Endothelial cell of hepatic sinusoid (primary cell): ENCODE results near the gene AOX1.
"Not testable (repeated sequence)": the region's sequence is repeated elsewhere in the genome, so short reads cannot be mapped to it uniquely, and the experiment has no call there.

Experiments used
- in situ Hi-C: cut with HindIII; loops from 2 replicates; pipeline ENCODE4 v1.10.0; 2017; ENCODE audit warnings: low sequenced_read_pairs

The AOX1 gene

DNA sequence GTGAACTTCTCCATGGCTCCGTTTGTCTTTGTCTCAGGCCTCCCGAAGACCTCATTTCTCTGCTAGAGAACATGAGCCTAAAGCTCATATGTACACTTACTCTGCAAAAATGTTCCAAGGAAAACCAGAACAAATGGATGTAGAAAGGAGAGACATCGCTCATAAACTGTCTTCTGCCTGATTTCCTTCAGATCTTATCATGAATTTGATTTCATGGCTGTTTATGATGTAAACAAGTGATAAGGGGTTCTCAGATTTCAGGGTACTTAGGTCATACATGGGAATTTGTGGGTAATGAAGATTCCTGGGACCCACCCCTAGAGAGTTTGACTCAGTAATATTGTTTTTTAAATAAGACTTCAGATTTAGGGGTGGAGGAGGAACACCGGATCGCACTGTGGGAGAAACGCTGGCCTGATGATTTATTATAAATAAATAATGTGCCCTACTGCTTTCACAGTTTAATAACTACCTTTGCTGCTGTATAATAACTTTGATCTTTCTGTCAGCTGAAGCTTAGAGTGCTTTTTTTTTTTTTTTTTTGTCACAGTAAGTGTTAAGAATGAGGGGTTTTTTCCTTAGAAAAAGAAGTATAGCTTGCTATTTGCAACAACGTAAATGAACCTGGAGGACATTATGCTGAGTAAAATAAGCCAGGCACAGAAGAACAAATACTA is 14.9 kb downstream of the AOX1 start:
- in situ Hi-C loops, result no loop called here

DNA sequence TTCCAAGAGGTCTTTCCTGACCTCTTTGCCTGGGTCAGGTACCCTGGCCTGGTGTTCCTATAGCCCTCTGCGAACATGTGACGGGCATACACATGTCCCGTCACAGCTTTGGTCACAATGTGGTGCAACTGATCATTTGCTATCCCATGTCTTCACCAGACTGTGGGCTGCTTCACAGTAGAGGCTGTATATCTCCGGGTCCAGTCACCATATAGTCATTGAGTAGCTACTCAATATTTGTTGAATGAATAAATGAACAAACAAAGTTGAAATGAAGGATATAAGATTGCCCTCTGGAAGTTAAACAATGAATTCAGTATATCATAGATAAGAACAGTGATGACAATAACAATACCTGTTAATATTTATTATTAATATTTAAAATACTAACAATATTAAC is 16.8 kb downstream of the AOX1 start:
- in situ Hi-C loops, result no loop called here

DNA sequence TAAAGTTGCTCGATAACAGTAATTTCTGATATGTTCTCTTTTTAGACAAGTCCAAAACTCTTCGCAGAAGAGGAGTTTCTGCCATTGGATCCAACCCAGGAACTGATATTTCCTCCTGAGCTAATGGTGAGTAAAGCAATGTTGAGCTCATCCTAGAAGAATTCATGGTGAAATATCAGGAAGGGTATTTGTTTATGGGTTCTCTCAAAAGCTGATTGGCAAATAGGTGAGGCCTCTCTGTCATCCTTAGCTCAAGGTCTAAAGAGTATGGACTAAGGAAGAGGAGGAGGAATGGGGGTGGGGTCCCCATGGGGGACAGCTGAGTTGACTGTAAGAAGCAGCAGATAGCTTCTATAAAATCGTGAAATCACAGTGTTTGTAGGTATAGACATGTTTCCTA is 18.2 kb downstream of the AOX1 start:
- in situ Hi-C loops, result no loop called here

DNA sequence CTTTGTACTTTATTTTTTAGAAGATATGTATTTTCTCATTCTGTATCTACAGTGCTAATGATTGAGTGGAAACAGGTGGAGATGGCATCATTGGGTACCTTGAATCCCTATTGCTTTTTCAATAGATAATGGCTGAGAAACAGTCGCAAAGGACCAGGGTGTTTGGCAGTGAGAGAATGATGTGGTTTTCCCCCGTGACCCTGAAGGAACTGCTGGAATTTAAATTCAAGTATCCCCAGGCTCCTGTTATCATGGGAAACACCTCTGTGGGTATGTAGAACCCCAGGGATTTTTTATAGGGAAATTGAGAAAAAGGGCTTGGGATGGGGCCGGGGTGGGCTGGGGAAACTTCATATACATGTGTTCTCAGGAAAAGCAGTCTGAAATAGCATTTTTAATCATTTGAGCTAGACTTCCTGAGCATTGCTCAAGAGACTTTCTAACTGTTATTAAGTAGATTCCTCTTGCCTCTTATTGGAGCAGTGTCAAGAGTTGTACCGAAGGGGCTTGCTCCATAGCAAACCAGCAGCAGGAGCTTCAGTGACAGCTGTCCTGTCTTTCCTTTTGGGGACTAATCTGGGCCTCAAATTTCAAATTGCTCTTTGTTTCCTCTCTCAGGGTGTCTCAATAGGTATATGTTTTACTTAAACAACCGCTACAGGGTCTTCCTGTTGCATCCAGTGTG is 18.9 kb downstream of the AOX1 start:
- in situ Hi-C loops, result no loop called here

DNA sequence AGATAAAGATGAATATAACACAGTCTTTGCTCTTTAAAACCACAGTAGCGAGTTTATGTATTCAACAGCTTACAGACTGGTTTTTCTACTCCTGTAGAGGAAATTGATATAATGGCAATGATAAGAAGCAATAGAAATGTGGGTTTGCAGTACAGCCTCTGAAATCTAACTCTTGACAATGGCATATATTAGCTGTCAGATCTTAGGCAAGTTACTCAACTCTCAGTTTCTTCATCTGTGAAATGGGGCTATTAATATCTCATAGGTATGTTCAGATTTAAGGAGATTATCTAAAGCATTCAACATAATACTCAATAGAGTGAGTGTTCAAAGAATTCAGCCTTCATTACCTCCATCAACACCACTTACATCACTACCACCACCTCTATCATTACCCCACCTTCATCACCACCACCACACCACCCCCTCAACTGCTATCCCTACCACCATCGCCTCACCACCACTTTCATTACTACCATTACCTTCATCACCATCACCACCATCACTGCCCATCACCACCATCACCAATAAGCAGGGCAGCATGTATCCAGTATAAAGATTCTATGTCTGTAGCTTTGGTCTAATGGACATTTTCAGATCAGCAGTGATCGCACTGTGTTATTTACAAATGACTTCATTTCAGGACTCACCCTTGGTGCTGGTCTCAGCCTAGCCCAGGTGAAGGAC is 22.7 kb downstream of the AOX1 start:
- in situ Hi-C loops, result no loop called here

DNA sequence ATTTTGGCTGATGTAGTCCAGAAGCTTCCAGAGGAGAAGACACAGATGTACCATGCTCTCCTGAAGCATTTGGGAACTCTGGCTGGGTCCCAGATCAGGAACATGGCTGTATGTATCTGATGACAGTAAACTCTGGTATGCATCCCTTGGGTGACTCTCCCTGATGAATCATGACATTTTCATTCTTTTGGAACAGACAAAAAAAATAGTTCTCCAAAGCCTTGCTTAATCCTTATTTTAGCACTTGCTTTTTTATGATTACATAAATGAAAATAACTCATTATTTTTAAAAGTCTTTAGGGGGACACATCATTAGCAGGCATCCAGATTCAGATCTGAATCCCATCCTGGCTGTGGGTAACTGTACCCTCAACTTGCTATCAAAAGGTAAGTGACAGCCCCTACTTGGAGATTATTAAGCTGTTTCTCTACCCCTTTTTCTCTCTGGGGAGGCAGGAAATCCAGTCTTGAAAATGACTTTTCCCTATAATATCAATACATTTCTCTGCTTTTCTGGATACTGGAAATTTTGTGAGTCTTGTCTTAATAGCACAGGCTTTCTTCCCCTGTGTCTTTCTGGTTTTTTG is 23.3 kb downstream of the AOX1 start:
- in situ Hi-C loops, result no loop called here

DNA sequence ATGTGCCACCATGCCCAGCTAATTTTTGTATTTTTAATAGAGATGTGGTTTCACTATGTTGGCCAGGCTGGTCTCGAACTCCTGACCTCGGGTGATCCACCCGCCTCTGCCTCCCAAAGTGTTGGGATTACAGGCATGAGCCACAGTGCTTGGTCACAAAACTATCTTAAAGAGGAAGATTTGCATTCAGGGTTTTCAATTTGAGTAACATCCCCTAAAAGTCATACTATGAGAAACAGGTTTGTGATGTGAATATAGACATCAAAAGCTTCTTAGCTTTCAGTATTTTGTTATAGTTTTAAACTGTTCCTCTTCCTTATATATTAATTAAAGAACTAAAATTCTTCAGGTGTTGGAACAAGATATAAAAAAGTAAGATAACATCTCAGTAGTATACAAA is 24.4 kb downstream of the AOX1 start:
- in situ Hi-C loops, result not testable (repeated sequence)

DNA sequence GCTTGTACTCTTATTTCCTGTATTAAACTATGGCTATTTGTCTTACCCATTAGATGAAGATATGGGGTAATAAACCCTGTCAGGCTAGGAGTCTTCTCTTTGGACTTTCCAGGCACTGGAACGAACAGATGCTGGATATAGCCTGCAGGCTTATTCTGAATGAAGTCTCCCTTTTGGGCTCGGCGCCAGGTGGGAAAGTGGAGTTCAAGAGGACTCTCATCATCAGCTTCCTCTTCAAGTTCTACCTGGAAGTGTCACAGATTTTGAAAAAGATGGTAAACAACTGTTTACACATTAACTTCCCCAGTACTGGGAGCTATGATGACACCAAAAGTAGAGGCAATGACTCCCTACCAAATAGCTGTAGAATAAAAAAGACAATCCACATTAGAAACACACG is 27.9 kb downstream of the AOX1 start:
- in situ Hi-C loops, result no loop called here

DNA sequence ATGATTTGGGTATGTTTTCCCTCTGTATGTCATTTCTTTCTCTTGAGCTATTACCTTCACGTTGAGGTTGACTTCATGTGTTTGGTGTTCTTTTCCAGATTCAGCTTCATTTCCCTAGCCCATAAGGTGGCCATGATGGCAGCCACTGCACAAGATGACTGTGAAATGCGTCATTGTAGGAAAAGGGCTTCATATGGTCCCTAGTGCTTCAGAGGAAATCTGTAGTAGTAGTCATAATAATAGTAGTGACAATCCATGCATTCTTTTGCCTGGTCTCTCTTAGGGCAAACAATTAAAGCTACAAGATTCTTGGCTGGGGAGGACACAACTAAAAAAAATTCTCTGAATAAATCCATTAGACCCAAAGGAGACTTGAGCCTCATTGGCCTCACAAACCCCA is 28.4 kb downstream of the AOX1 start:
- in situ Hi-C loops, result no loop called here

DNA sequence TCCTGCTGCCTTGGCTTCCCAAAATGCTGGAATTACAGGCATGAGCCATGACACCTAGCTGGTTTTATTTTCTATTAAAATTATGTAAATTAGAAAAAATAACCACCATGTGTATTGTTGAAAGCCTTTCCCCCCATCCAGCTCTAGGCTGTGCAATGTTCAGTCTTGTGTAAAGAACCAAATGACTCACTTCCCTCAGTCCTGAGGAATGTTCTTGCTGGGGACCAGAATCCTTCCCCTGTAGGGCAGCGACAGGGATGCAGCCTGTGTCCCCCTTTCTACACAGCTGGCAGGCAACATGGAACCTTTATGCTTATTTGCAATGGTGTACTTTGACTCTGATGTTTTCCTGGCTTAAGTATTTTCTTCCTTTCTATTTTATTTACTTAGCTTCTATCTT is 29.4 kb downstream of the AOX1 start:
- in situ Hi-C loops, result no loop called here

DNA sequence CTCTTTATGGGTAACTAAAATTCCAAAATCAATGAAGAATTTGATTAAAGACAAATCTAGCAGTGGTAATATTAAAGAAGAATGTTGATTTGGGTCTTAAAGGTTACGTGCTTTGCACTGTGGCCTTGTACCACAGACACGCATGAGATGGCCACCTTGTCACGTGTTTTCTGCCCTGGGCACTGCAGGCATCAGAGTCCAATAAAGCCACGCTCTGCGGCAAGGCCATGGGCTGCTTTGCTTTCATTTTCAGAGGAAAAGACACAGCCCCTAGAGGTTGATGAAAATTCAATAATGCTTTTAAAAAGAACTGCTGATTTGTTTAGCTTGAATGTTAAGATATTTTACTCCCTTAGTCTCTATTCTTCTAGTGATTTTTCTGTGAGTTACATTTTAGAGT is 30.4 kb downstream of the AOX1 start:
- in situ Hi-C loops, result no loop called here

DNA sequence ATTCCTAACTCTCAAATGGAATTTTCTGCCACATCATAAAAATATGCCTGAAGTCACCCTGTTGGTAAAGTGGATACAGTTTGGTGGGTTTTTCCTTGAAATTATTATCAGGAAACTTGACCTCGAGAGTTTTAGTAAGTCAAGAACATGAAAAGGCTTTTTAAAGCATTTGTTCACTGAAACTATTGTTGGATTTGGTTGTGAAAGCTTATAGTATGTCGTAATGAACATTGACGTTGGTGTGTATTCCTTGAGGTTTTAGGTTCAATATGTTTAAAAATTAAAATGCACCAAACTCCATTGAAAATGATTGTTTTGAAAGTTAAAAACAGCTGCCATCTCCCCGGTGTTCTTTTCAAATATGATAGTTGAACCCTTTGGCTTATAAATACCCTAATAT is 30.8 kb downstream of the AOX1 start:
- in situ Hi-C loops, result no loop called here

DNA sequence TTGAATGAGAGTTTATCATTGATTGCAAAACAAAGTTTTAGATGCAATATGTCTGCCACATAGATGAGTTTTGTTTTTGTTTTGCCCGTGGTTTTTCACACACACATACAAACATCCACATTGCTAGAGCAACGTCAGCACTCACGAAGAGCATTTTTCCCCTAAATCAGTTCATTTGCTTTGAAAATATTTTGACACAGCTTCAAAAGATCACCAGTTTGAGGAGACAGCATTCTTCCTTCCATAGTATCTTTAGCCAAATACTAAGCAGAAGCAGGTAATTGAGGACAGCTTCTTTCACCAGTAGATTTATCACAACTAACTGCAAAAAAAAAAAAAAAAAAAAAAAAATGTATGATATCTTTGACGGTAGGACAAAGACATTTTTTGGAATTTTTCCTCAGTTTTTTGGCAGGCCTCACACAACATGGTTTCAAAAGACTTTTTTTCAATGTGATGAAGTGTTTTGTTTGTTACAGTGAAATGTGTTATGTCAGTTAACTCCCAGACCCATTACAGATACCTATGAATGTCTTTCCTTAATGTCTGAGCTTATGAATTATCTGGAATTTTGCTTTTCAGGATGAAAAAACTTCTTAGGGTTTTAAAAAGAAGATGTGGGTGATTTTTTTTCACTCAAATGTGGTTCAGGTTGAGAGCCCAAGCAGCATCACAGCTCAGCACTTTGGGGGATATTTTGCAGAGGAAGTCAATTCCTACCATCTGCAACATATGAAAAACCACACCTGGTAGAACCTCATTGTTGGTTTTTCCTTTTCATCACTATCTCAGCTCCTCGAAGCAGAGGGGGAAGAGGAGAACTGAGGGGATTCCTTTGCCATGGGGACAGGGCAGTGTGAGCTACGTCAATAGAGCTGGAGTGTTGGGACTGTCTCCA is 31.6 kb downstream of the AOX1 start:
- in situ Hi-C loops, result no loop called here

DNA sequence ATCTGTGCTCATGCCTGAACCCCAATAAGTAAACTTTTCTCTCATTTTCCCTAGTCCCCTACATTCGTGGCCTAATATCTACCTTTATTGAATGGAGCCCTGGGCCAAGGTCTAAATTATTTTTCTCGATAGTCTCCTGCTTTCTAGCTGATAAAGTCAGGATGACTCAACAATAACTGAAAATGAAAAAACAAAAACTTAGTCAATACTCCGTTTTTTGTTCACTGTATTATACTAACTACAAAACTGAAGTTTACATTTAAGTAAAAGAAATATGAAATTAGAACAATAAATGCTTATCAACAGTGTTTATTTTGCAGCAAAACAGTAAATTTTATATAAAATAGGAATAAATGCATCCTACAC is 32.2 kb downstream of the AOX1 start:
- in situ Hi-C loops, result no loop called here

DNA sequence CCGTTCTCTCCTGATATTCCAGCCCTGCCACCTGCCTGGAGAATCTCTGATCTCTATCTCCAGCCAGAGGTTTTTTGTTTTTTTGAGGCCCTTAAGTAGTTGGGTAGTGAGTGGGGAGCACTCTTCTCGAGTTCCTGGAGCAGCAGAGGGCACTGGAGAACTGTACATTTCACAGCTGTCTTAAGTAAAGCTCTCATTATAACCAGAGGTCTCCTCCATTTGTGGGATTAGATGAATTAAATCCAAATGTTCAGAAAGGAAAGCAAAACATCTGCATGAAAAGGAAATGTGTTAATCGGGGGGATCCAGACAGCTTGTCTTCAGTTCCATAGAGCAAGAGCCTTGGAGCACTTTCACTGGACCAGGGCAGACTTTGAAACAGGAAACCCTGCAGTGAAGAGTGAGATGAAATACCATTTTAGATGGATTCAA is 32.8 kb downstream of the AOX1 start:
- in situ Hi-C loops, result no loop called here

DNA sequence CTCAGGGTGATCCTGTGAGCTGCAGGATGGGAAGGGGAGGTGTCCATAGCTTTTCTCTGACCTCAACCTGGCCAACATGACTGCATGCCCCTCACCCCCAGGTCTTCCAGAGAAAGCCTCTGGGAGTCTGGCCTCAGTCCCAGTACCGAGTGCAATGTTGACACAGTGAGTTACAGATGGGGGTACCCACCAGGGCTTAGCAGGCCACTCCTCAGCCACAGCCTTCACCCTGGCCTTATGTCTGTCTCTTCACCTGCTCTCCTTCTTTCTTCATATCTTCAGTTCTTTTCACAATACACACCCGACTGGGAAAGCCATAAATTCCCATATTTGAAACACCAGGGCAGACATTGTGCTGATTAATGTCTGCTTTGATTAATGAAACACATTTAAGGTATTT is 33.5 kb downstream of the AOX1 start:
- in situ Hi-C loops, result no loop called here

DNA sequence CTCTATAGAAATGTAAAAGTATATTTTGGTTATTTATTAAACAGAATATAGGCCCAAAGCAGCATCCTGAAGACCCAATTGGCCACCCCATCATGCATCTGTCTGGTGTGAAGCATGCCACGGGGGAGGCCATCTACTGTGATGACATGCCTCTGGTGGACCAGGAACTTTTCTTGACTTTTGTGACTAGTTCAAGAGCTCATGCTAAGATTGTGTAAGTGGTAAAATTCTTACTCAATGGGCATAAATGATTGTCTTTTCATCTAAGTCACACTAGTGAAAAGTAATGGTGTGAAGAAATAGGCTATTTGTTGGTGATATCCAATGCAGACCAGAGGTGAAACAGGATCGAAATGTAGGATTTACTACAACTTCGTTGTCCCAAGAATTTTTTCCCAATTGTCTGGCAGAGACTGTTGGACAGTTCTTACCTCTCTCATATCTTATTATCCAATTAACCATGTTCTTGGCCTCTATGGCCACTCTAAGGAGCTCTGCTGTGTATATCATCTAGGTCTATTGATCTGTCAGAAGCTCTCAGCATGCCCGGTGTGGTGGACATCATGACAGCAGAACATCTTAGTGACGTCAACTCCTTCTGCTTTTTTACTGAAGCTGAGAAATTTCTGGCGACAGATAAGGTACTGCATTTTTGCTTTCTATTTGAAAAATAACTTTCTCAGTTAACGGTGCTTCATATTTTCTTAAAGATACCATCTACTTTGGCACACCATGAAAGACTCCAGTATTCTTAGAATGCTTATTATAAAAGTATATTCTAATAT is 35.0 kb downstream of the AOX1 start:
- in situ Hi-C loops, result no loop called here

DNA sequence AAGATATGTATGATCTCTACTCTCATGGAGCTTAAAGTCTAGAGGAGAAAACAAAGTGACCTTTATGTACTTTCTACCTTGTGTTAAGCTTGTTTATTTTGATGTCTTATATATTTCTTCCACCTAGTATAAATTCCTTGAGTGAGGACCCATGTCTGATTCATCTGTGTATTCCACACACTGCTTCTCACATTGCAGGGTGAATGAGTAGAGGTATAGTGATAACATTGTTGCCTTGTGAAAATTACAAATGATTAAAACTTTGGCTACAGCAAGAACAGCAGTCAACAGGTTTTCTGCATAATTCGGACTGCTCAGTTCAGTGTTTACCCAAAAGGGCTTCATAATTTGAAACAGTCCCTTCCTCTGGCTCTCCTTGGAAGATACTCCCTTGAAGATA is 36.3 kb downstream of the AOX1 start:
- in situ Hi-C loops, result no loop called here

DNA sequence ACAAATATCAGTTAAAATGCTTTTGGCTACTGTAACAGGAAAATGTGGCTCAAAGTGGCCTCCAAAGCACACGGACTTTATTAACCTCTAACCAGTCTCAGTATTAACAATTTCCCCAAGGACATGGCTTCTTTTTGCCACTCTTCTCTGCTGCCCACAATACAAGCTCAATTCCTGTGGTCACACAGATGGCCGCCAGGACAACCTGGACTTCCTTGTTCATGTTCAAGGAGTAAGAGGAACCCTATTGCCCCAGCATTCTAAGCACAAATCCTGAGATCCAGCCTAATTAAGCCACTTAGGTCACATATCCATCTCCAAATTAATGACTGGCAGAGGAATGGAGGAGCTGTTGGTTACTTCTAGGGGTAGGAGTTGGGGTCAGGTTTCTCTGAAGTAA is 38.2 kb downstream of the AOX1 start:
- in situ Hi-C loops, result no loop called here

DNA sequence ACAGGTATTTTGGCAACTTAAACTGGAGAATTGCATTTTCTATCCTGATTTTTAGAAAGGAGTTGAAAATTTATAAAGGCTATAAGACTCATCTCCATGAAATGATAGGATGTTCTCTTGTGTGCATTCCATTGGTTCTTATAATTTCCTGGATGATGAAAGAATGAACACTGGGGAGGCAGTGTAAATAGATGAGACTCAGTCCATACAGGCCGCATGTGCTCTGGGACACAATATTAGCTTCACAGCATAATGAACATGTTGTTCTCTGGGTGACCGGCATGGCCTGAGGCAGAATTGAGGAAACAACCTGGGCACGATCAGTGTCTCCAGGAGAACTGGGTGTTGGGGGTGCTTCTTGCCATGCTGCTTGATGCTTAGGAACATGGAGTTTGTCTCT is 38.8 kb downstream of the AOX1 start:
- in situ Hi-C loops, result no loop called here
